Natural killer cell (primary cell): Measurements from ENCODE around the gene MERTK. TPM values are rescaled to one million over a fixed set of nuclear protein-coding genes. Genes with fewer than 3 reads are reported as not detected.

Source experiments
- ATAC-seq, 3 donors: fragments of 150-1000 bp in 2 of 3; fragments of 200-7000 bp in 1 of 3; cut with Tn5 transposase; 1 replicate in 1 of 3; 2 replicates in 2 of 3; pipeline ENCODE4 v1.10.0; 2021; ENCODE audit warnings: mild to moderate bottlenecking in 2 of 3, moderate library complexity in 2 of 3
- DNase-seq, 2 donors: peaks; one replicate each; pipeline versions ENCODE4 v3.0.0 to v3.0.0-alpha.2; 2013 to 2021; ENCODE audit warnings: mixed read lengths in 1 of 2
- H3K27ac ChIP-seq: one replicate; pipeline ENCODE4 v1.5.1; 2013; ENCODE audit warnings: mild to moderate bottlenecking, low read length
- H3K27me3 ChIP-seq: one replicate; pipeline ENCODE4 v1.6.1; 2013; ENCODE audit warnings: low read length; ENCODE audit not compliant: control insufficient read depth, insufficient read depth
- H3K36me3 ChIP-seq: one replicate; pipeline ENCODE4 v1.6.1; 2013; ENCODE audit warnings: low read length; ENCODE audit not compliant: control insufficient read depth, insufficient read depth
- H3K4me1 ChIP-seq: one replicate; pipeline ENCODE4 v1.6.1; 2013; ENCODE audit warnings: low read length; ENCODE audit not compliant: control insufficient read depth, insufficient read depth
- H3K4me3 ChIP-seq: one replicate; pipeline ENCODE4 v1.5.1; 2013; ENCODE audit warnings: low read length
- H3K9me3 ChIP-seq: one replicate; pipeline ENCODE4 v1.6.1; 2013; ENCODE audit warnings: low read length; ENCODE audit not compliant: control insufficient read depth, insufficient read depth
- H3K27ac Mint-ChIP-seq, 2 donors: one replicate each; pipeline ENCODE4 v1.8.0; 2022; ENCODE audit warnings: mild to moderate bottlenecking in 2 of 2, mixed read lengths in 2 of 2, moderate library complexity in 1 of 2
- H3K27me3 Mint-ChIP-seq, 2 donors: one replicate each; pipeline ENCODE4 v1.8.0; 2022; ENCODE audit warnings: low read depth in 2 of 2, mixed read lengths in 2 of 2
- H3K36me3 Mint-ChIP-seq: one replicate; pipeline ENCODE4 v1.8.0; 2022; ENCODE audit warnings: mixed read lengths
- H3K4me1 Mint-ChIP-seq, 2 donors: one replicate each; pipeline ENCODE4 v1.8.0; 2022; ENCODE audit warnings: mixed read lengths in 2 of 2
- H3K4me3 Mint-ChIP-seq: one replicate; pipeline ENCODE4 v1.8.0; 2022; ENCODE audit warnings: mild to moderate bottlenecking, moderate library complexity, mixed read lengths
- H3K9me3 Mint-ChIP-seq, 2 donors: one replicate each; pipeline ENCODE4 v1.8.0; 2022; ENCODE audit warnings: mixed read lengths in 2 of 2
- WGBS: methylation state at CpG from one replicate; pipeline ENCODE4 v1.1.7; 2013; ENCODE audit warnings: missing lambda C conversion rate; ENCODE audit not compliant: insufficient coverage; 5-methylcytosine and 5-hydroxymethylcytosine counted together
- intact Hi-C: fragments of 100-400 bp; cut with micrococcal nuclease; formaldehyde crosslinking; loops from one replicate; pipeline ENCODE4 v1.14.2; 2022
- total RNA-seq, 4 donors: library from RNA; stranded (reverse); fragments of 120-200 nt in 1 of 4; gene quantifications; one replicate each; pipeline versions ENCODE4 v1.2.3 to v1.2.4, GENCODE V29; 2013 to 2022
- TF ChIP-seq, protein P1 (sequence below): fragments of 200-600 bp; IDR thresholded peaks from one replicate; pipeline ENCODE4 v1.8.0; 2022; ENCODE audit warnings: antibody characterized with exemption

The MERTK gene
- total RNA-seq, 3 donors from 2014 or later (not counting 1 experiment from before 2014, with no cell fraction given) = 0.38 to 1.2 (median 0.45) TPM

DNA sequence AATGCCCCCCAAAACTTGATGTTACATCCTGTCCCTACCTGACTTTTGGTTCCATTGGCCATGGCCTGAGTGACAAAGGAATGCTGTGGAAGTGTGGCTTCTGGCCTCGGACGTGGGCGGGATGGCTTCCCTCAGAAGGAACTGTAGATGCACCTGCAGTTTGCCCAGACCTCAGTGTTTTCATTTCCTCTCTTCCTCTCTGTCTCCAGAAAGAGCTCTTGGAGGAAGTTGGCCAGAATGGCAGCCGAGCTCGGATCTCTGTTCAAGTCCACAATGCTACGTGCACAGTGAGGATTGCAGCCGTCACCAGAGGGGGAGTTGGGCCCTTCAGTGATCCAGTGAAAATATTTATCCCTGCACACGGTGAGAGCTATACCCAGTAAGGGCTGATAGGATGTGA is 95.6 kb downstream of the MERTK start:
- Mint-ChIP-seq H3K9me3 (no peaks in the 10 kb centered on the region), H3K36me3 (no peaks in the 10 kb centered on the region), H3K4me1 (no peaks in the 10 kb centered on the region), H3K27me3 (peaks cover 0 to 4% of the 10 kb centered on the region in 2 donors), H3K27ac (no peak overlapping the region), H3K4me3 (no peak overlapping the region)
- DNase-seq (no peak), ATAC-seq (no peak)
- Histone ChIP-seq H3K36me3 (no peaks in the 10 kb centered on the region), H3K27me3 (no peaks in the 10 kb centered on the region), H3K4me1 (no peaks in the 10 kb centered on the region), H3K4me3 (no peak overlapping the region), H3K27ac (no peak overlapping the region), H3K9me3 (no peaks in the 10 kb centered on the region)
- 80% methylated on average over 8 of the region's 8 CpGs for WGBS
- intact Hi-C loops = no loop called here
- TF ChIP-seq, protein P1, sequence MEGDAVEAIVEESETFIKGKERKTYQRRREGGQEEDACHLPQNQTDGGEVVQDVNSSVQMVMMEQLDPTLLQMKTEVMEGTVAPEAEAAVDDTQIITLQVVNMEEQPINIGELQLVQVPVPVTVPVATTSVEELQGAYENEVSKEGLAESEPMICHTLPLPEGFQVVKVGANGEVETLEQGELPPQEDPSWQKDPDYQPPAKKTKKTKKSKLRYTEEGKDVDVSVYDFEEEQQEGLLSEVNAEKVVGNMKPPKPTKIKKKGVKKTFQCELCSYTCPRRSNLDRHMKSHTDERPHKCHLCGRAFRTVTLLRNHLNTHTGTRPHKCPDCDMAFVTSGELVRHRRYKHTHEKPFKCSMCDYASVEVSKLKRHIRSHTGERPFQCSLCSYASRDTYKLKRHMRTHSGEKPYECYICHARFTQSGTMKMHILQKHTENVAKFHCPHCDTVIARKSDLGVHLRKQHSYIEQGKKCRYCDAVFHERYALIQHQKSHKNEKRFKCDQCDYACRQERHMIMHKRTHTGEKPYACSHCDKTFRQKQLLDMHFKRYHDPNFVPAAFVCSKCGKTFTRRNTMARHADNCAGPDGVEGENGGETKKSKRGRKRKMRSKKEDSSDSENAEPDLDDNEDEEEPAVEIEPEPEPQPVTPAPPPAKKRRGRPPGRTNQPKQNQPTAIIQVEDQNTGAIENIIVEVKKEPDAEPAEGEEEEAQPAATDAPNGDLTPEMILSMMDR = no peak

DNA sequence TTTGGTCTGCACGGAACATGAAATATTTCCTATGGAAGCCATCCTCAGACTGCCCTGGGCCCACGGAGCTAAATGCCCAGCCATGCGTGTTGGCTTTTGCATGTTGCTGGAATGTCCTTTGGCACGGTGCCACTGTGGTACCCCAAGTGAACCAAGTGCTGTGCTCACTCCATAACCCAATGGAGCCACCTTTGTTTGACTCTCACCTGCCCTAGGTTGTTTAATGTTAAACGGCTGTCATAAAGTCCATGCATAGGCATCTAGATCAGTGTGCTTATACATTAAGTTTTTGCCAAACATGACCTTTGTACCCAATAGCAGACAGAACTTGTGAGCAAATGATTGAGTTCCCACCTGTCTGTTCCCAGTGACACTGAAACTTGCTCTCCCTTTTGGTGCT is 96.7 kb downstream of the MERTK start:
- H3K27ac ChIP-seq = no peak overlapping the region
- DNase-seq (no peak), ATAC-seq (no peak)
- no peaks in the 10 kb centered on the region for H3K4me1 ChIP-seq
- Mint-ChIP-seq H3K4me1 (no peaks in the 10 kb centered on the region), H3K27ac (no peak overlapping the region), H3K36me3 (no peaks in the 10 kb centered on the region), H3K4me3 (no peak overlapping the region), H3K9me3 (no peaks in the 10 kb centered on the region), H3K27me3 (peaks cover 0 to 4% of the 10 kb centered on the region in 2 donors)
- H3K4me3 ChIP-seq = no peak overlapping the region
- no peaks in the 10 kb centered on the region for H3K36me3 ChIP-seq
- TF ChIP-seq, protein P1 = no peak
- no peaks in the 10 kb centered on the region for H3K27me3 ChIP-seq
- 91% methylated on average over 5 of the region's 5 CpGs for WGBS
- no peaks in the 10 kb centered on the region for H3K9me3 ChIP-seq
- intact Hi-C loops = no loop called here

DNA sequence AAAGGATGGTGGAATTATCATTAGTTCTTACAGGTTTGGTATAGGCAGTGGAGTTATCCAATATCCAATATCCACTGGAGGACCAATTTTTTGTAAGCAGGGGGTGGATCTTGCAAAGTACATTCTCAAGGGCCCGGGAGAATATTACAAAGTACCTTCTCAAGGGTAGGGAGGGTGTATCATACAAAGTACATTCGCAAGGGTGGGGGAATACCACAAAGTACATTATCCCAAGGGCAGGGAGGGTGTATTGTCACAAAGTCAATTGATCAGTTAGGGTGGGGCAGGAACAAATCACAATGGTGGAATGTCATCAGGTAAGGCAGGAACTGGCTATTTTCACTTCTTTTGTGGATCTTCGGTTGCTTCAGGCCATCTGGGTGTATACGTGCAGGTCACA is 101.4 kb downstream of the MERTK start:
- Histone ChIP-seq H3K27me3 (no peaks in the 10 kb centered on the region), H3K9me3 (no peaks in the 10 kb centered on the region), H3K27ac (no peak overlapping the region), H3K36me3 (no peaks in the 10 kb centered on the region), H3K4me1 (peaks cover 4% of the 10 kb centered on the region), H3K4me3 (no peak overlapping the region)
- intact Hi-C loops = no loop called here
- Mint-ChIP-seq H3K4me3 (no peak overlapping the region), H3K36me3 (no peaks in the 10 kb centered on the region), H3K4me1 (peaks cover 0 to 4% of the 10 kb centered on the region in 2 donors), H3K27me3 (no peaks in the 10 kb centered on the region), H3K9me3 (no peaks in the 10 kb centered on the region), H3K27ac (no peak overlapping the region)
- TF ChIP-seq, protein P1 = no peak
- WGBS = 96% methylated on average over 4 of the region's 4 CpGs
- DNase-seq = no peak
- no peak for ATAC-seq

DNA sequence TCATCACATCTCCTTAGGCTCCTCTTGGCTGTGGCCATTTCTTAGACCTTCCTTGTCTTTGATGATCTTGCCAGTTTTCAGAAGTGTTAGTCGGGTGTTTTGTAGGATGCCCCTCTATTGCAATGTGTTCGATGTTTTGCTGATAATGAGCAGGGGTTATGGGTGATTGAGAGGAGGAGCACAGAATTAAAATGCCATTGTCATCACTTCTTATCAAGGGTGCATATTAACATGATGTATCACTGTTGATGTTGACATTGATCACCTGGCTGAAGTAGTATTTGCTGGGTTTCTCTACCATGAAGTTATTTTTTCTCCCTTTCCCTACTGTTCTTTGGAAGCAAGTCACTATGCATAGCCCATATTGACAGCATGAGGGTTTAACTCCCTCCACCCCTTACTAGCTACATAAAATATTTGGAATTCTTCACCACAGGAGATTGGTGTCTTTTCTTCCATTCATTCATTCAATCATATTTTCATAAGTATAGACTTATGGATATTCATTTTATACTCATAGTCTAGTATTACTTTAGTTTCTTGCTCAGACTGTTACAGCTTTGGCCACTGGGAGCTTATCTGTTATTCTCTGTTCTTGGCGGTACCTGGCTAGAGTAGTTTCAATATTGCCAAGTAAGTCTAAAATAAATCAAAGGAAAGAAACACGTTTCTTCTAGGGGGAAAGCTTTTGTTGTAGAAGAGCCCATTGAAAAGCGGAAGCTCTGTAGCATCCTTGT is 102.2 kb downstream of the MERTK start:
- Mint-ChIP-seq H3K4me3 (no peak overlapping the region), H3K4me1 (peaks cover 0 to 4% of the 10 kb centered on the region in 2 donors), H3K27ac (no peak overlapping the region), H3K36me3 (no peaks in the 10 kb centered on the region), H3K9me3 (no peaks in the 10 kb centered on the region), H3K27me3 (no peaks in the 10 kb centered on the region)
- H3K27me3 ChIP-seq = no peaks in the 10 kb centered on the region
- peaks cover 4% of the 10 kb centered on the region for H3K4me1 ChIP-seq
- intact Hi-C loops = no loop called here
- no peak overlapping the region for H3K4me3 ChIP-seq
- no peak for ATAC-seq
- H3K36me3 ChIP-seq = no peaks in the 10 kb centered on the region
- TF ChIP-seq, protein P1 = no peak
- 77% methylated on average over 5 of the region's 5 CpGs for WGBS
- no peak for DNase-seq
- no peaks in the 10 kb centered on the region for H3K9me3 ChIP-seq
- H3K27ac ChIP-seq = no peak overlapping the region
